Thyroid gland (tissue), 4 donors: Measurements from ENCODE around the gene BRSK1. TPM values are rescaled to one million over a fixed set of nuclear protein-coding genes. Genes with fewer than 3 reads are reported as not detected.
A peak's percentile ranks its signal among the peaks of the same experiment; 100 is the strongest.

Experiments used
- DNase-seq, 2 donors: peaks; one replicate each; pipeline ENCODE4 v3.0.0-alpha.2; 2019
- H3K27ac ChIP-seq, 3 donors: fragments of 200-600 bp; sonication (generic); 1 replicate in 2 of 3; 2 replicates in 1 of 3; pipeline ENCODE4 v1.5.1; 2016 to 2019; ENCODE audit warnings: mild to moderate bottlenecking in 1 of 3, moderate library complexity in 1 of 3
- H3K27me3 ChIP-seq: fragments of 200-600 bp; sonication (generic); one replicate; pipeline ENCODE4 v1.5.1; 2019
- H3K36me3 ChIP-seq, 2 donors: fragments of 200-600 bp; sonication (generic); one replicate each; pipeline ENCODE4 v1.5.1; 2016 to 2019
- H3K4me1 ChIP-seq, 2 donors: fragments of 200-600 bp; sonication (generic); one replicate each; pipeline ENCODE4 v1.5.1; 2017 to 2019
- H3K4me3 ChIP-seq, 3 donors: fragments of 200-600 bp; sonication (generic); replicated peaks in 1 of 3; 1 replicate in 2 of 3; 2 replicates in 1 of 3; pipeline ENCODE4 v1.5.1; 2016; ENCODE audit warnings: mild to moderate bottlenecking in 1 of 3
- H3K9me3 ChIP-seq: fragments of 200-600 bp; sonication (generic); one replicate; pipeline ENCODE4 v1.5.1; 2017
- POLR2A ChIP-seq, 2 donors: fragments of 450-650 bp; IDR thresholded peaks; one replicate each; pipeline ENCODE4 v1.6.1; 2017; ENCODE audit warnings: antibody characterized with exemption in 2 of 2, mild to moderate bottlenecking in 2 of 2, moderate library complexity in 1 of 2
- WGBS, 2 donors: methylation state at CpG; one replicate each; pipeline ENCODE4 v1.1.5; 2017; 5-methylcytosine and 5-hydroxymethylcytosine counted together
- intact Hi-C: fragments of 100-400 bp; cut with DNase I; formaldehyde crosslinking; loops from one replicate; pipeline ENCODE4 v1.15.1; 2023
- total RNA-seq, 4 donors: library from RNA; depleted of rRNA; stranded (reverse); fragments of >200 nt; gene quantifications; one replicate each; pipeline ENCODE4 v1.2.3, GENCODE V29; 2016
- TF ChIP-seq, protein P1 (sequence below), 6 experiments: fragments of 200-600 bp in 3 of 6; fragments of 450-650 bp in 3 of 6; sonication (generic) in 3 of 6; IDR thresholded peaks; one replicate each; pipeline ENCODE4 v1.5.1; 2016 to 2019; ENCODE audit warnings: antibody characterized with exemption in 6 of 6, mild to moderate bottlenecking in 2 of 6, inconsistent platforms in 1 of 6, moderate library complexity in 1 of 6

The BRSK1 gene
- total RNA-seq, 4 donors from 2014 or later = 0.83 to 1.2 TPM; not detected in 2

GRCh38 chr19:55278391-55279135 lies 5.2 kb upstream of the BRSK1 start:
- H3K9me3 ChIP-seq = no peaks in the 10 kb centered on the region
- no peak overlapping the region for H3K27ac ChIP-seq
- TF ChIP-seq POLR2A (IDR thresholded peaks at IDR 0.05) = no peak
- TF ChIP-seq, protein P1, sequence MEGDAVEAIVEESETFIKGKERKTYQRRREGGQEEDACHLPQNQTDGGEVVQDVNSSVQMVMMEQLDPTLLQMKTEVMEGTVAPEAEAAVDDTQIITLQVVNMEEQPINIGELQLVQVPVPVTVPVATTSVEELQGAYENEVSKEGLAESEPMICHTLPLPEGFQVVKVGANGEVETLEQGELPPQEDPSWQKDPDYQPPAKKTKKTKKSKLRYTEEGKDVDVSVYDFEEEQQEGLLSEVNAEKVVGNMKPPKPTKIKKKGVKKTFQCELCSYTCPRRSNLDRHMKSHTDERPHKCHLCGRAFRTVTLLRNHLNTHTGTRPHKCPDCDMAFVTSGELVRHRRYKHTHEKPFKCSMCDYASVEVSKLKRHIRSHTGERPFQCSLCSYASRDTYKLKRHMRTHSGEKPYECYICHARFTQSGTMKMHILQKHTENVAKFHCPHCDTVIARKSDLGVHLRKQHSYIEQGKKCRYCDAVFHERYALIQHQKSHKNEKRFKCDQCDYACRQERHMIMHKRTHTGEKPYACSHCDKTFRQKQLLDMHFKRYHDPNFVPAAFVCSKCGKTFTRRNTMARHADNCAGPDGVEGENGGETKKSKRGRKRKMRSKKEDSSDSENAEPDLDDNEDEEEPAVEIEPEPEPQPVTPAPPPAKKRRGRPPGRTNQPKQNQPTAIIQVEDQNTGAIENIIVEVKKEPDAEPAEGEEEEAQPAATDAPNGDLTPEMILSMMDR (IDR thresholded peaks at IDR 0.05) = no peak
- intact Hi-C loops = no loop called here
- no peak for DNase-seq
- peaks cover 10 to 12% of the 10 kb centered on the region in 2 donors for H3K36me3 ChIP-seq
- H3K4me3 ChIP-seq = no peak overlapping the region
- WGBS, 2 donors = 83% methylated on average over 12 to 13 of the region's 13 CpGs
- no peaks in the 10 kb centered on the region for H3K27me3 ChIP-seq
- H3K4me1 ChIP-seq = peaks cover 7 to 14% of the 10 kb centered on the region in 2 donors

DNA sequence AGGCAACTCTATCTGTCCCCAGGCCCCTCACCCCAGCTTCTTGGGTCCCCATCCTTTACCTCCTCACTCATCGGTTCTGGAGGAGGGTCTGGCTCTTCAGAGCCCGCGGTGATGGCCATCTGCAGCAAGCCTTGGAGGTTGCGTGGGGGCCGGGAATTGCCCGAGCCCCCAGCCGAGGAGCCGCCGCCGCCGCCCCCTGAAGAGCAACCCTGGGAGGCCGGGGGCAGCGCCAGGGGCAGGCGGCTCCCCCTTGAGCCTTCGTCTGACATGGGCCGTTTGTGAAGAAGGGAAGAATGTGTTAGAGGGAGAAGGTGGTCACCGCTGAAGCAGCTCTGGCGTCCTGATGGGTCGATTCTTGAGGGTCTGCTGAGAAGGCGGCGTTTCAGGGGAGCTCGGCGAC lies 4.5 kb upstream of the BRSK1 start:
- Histone ChIP-seq H3K4me3 (peak overlapping the region; percentile 56 to 79 (median 61)), H3K4me1 (peaks cover 7 to 14% of the 10 kb centered on the region in 2 donors), H3K27ac (peak overlapping the region in 2 of 3 donors; percentile 49 to 75), H3K9me3 (no peaks in the 10 kb centered on the region), H3K27me3 (no peaks in the 10 kb centered on the region), H3K36me3 (peaks cover 5 to 12% of the 10 kb centered on the region in 2 donors)
- intact Hi-C loops = no loop called here
- 5 to 9% methylated on average over 14 to 23 of the region's 23 CpGs for WGBS, 2 donors
- TF ChIP-seq POLR2A (IDR thresholded peaks at IDR 0.05) = no peak
- TF ChIP-seq, protein P1 (IDR thresholded peaks at IDR 0.05) = no peak
- DNase-seq = no peak

DNA sequence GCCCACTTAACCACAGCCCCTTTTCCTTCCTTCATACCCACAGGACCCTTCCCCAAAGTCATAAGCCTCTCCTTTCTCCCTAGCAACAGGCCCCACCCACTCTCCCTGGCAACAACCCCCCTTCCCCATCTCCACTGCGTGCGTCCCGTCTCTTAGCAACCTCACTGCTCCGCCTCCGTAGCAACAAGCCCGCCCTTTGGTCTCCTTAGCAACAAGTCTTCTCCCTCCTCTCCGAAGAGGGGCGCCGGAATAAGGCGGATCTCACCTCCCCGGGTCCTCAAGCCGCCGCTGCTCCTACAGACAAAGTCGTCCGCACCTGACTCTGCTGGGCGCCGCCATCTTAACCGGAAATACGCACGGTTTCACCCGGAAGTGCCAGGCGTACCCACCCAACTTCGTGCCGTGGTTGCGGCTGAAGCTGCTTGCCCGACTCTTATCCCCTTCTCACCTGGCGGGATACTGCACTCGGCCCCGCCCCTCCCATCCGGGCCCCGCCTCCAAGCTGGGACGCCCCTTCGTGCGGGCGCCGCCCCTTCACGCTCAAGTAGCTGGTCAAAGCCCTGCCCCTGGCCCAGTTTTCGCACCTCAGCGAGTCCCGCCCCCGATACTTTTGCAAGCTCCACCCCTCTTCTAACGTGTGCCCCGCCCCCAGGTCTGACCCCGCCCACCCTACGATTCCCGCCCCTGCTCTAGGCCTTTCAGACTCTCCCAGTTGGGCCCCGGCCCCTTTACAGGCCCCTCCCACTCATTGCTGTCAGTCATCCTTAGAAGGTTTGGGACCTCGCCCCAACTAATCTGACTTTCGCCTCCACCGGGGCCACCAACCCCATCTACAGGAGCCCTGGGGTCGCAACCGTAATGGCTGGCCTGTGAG lies 3.8 kb upstream of the BRSK1 start, which contains the start of gene HSPBP1:
Gene HSPBP1, minus strand, starts transcription at position 341 of the 874 bp plus-strand sequence. CDS start 502 bp downstream, outside the sequence.
- no peaks in the 10 kb centered on the region for H3K27me3 ChIP-seq
- peaks cover 5 to 12% of the 10 kb centered on the region in 2 donors for H3K36me3 ChIP-seq
- H3K4me3 ChIP-seq = peak within 1 kb of the TSS; percentile 56 to 79 (median 61)
- intact Hi-C loops = no loop called here
- DNase-seq = peak; percentile 93 to 94
- H3K27ac ChIP-seq = peak within 1 kb of the TSS; percentile 37 to 75 (median 54)
- TF ChIP-seq POLR2A (IDR thresholded peaks at IDR 0.05) = peak in 1 of 2 donors; percentile 40
- TF ChIP-seq, protein P1 (IDR thresholded peaks at IDR 0.05) = no peak
- no peaks in the 10 kb centered on the region for H3K9me3 ChIP-seq
- peaks cover 7 to 14% of the 10 kb centered on the region in 2 donors for H3K4me1 ChIP-seq
- 3 to 11% methylated on average over 34 to 52 of the region's 52 CpGs for WGBS, 2 donors

- Histone ChIP-seq H3K27me3 (no peaks in the 10 kb centered on the region), H3K9me3 (no peaks in the 10 kb centered on the region), H3K27ac (peak overlapping the region in 2 of 3 donors; percentile 17 to 58), H3K36me3 (no peaks in the 10 kb centered on the region), H3K4me3 (peak overlapping the region in 1 of 3 donors; percentile 32), H3K4me1 (peaks cover under 1 to 6% of the 10 kb centered on the region in 2 donors)
- no peak for DNase-seq
- no peak for TF ChIP-seq POLR2A (IDR thresholded peaks at IDR 0.05)
- TF ChIP-seq, protein P1 (IDR thresholded peaks at IDR 0.05) = no peak
- 57% methylated on average over 1 of the region's 16 CpGs; no CpG with 5 or more reads in 1 of the 2 donors for WGBS, 2 donors
- intact Hi-C loops = no loop called here
These were observed 735 bp downstream of the BRSK1 start for GRCh38 chr19:55284405-55285058.
